ENCODE data around the gene RAB4B. TPM values are rescaled to one million over a fixed set of nuclear protein-coding genes. Genes with fewer than 3 reads are reported as not detected.

Gene RAB4B
- total RNA-seq, 1 donor from 2014 or later, result 14.5 TPM

DNA sequence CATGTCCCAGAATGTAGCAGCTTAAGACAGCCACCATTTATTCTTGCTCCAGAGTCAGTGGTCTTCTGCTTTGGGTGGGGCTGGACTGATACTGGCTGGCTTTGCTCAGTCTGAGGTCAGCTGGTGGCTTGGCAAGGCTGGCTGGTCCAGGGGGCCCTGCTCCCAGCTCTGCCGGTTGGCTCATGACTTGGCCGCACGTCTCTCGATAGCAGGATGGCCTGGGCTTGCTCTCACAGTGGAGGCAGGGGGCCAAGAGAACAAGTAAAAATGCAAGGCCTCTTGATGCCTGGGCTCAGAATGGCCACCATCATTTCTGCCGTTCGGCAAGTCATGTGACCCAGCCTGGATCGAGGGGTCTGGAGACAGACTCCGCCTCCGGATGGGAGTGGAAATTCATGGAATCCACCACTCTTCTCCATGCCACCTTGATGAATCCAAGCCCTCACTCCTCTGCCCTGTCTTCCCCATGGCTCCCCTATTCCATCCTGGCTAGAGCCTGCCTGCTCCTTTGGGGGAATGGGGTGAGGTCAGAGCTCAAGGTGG, 40.9 kb upstream of the RAB4B start:
- TF ChIP-seq, protein P1, sequence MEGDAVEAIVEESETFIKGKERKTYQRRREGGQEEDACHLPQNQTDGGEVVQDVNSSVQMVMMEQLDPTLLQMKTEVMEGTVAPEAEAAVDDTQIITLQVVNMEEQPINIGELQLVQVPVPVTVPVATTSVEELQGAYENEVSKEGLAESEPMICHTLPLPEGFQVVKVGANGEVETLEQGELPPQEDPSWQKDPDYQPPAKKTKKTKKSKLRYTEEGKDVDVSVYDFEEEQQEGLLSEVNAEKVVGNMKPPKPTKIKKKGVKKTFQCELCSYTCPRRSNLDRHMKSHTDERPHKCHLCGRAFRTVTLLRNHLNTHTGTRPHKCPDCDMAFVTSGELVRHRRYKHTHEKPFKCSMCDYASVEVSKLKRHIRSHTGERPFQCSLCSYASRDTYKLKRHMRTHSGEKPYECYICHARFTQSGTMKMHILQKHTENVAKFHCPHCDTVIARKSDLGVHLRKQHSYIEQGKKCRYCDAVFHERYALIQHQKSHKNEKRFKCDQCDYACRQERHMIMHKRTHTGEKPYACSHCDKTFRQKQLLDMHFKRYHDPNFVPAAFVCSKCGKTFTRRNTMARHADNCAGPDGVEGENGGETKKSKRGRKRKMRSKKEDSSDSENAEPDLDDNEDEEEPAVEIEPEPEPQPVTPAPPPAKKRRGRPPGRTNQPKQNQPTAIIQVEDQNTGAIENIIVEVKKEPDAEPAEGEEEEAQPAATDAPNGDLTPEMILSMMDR (IDR thresholded peaks at IDR 0.05; ENCODE audit: unreplicated experiment), result no peak
- peaks cover 32% of the 10 kb centered on the region for H3K36me3 Mint-ChIP-seq
- no peaks in the 10 kb centered on the region for H3K4me1 Mint-ChIP-seq
- no peak overlapping the region for H3K4me3 Mint-ChIP-seq
- H3K27ac Mint-ChIP-seq, result no peak overlapping the region
- no peaks in the 10 kb centered on the region for H3K27me3 Mint-ChIP-seq (ENCODE audit: low read depth)
- DNase-seq (ENCODE audit: low spot score in 2 of 2, unreplicated experiment in 2 of 2), result no peak
- no peaks in the 10 kb centered on the region for H3K9me3 Mint-ChIP-seq

DNA sequence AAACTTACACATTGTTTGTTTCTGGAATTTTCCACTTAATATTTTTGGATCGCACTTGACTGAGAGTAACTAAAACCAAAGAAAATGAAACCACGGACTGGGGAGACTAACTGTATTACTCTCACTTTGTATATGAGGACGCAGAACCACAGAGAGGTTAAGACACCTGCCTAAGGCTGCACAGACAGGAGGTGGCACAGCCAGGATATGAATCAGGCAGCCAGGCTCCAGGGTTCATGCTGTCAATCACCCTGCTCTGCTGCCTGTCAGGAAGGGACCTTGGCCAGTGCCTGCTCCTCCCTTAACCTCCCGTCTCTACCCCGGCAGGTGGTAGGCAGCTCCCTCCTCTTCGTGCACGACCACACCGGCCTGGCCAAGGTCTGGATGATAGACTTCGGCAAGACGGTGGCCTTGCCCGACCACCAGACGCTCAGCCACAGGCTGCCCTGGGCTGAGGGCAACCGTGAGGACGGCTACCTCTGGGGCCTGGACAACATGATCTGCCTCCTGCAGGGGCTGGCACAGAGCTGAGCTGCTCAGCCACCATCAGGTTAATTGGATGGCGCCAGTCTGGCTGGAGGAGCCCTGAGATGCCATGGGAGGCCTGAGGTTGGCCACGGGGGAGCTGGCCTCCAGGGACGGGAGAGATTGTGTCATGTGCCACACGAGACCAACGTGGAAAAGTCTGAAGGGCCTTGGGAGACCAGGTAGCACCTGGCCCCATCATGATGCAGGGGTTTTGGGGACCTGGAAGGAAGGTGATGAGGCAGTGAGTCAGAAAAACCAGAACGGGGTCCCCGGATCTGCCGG, 38.8 kb upstream of the RAB4B start:
- TF ChIP-seq, protein P1 (IDR thresholded peaks at IDR 0.05; ENCODE audit: unreplicated experiment), result no peak
- Mint-ChIP-seq H3K27ac (peak overlapping the region; percentile 26), H3K9me3 (no peaks in the 10 kb centered on the region), H3K4me1 (no peaks in the 10 kb centered on the region), H3K36me3 (peaks cover 22% of the 10 kb centered on the region), H3K27me3 (ENCODE audit: low read depth) (no peaks in the 10 kb centered on the region), H3K4me3 (no peak overlapping the region)
- DNase-seq (ENCODE audit: low spot score in 2 of 2, unreplicated experiment in 2 of 2), result no peak

DNA sequence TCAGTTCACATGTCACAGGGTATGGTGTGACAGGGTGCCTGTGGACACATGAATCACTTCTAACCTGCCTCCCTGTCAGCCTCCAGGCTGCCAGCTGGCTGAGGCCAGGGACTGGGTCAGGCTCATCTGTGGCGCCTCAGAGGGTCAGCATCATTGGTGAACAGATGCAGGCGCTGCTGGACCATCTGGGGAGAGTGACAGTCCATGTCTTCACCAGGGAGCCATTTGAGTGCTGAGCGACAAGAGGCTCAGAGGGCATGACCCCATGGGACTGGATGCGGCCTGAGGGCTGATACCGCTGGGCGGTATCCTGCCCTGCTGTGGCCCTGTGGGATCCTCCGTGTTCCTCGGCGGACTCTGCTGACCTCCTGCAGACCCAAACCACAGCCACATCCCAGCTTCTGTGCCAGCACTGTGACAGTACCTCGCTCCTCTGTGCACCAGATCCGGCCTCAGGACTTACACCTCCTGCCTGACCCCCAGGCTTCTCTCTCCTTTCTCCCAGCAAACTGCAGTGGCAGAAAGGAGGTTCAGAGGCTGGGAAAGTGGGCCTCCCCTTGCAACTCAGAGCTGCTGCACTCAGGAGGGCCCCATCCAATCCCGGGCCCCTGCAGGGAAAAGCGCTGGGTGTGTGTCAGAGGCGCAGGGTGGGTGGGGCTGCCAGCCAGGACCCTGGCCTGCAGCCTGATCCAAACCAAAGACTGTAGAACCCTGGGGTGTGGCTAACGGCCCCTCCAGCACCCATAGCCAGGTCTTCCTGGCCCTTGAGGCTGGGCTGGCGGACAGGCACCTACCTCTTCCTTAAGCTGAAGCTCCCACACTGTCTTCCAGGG, 38.0 kb upstream of the RAB4B start:
- H3K27ac Mint-ChIP-seq, result peak overlapping the region; percentile 64
- no peaks in the 10 kb centered on the region for H3K9me3 Mint-ChIP-seq

DNA sequence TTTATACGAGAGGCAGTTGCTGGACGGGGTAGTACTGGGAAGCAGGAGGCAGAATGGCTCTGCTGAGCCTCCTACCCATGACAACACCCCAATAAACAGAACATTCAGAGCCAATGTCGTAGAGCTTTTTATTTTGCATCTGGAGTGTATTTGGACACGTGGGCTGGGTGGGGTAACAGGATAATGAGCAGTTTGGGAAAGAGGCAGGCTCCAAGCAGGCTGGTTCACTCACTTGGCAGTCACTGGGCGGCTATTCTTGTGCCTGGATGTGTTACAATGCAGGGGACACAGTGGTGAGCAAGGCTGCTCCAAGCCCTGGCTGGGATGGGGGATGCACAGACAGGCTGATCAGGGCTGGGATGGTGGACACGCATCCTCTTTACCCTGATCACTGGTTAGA, 37.3 kb upstream of the RAB4B start:
- Mint-ChIP-seq H3K4me3 (no peak overlapping the region), H3K4me1 (peaks cover 7% of the 10 kb centered on the region), H3K27ac (peak overlapping the region; percentile 64), H3K27me3 (ENCODE audit: low read depth) (no peaks in the 10 kb centered on the region), H3K9me3 (no peaks in the 10 kb centered on the region), H3K36me3 (peaks cover 10% of the 10 kb centered on the region)
- TF ChIP-seq, protein P1 (IDR thresholded peaks at IDR 0.05; ENCODE audit: unreplicated experiment), result no peak
- DNase-seq (ENCODE audit: low spot score in 2 of 2, unreplicated experiment in 2 of 2), result no peak

More for the DNA sequence above, 38.0 kb upstream of the RAB4B start:
- no peak for DNase-seq (ENCODE audit: low spot score in 2 of 2, unreplicated experiment in 2 of 2)
- Mint-ChIP-seq H3K36me3 (peaks cover 17% of the 10 kb centered on the region), H3K27me3 (ENCODE audit: low read depth) (no peaks in the 10 kb centered on the region), H3K4me3 (no peak overlapping the region), H3K4me1 (peaks cover 3% of the 10 kb centered on the region)
- TF ChIP-seq, protein P1 (IDR thresholded peaks at IDR 0.05; ENCODE audit: unreplicated experiment), result no peak

DNA sequence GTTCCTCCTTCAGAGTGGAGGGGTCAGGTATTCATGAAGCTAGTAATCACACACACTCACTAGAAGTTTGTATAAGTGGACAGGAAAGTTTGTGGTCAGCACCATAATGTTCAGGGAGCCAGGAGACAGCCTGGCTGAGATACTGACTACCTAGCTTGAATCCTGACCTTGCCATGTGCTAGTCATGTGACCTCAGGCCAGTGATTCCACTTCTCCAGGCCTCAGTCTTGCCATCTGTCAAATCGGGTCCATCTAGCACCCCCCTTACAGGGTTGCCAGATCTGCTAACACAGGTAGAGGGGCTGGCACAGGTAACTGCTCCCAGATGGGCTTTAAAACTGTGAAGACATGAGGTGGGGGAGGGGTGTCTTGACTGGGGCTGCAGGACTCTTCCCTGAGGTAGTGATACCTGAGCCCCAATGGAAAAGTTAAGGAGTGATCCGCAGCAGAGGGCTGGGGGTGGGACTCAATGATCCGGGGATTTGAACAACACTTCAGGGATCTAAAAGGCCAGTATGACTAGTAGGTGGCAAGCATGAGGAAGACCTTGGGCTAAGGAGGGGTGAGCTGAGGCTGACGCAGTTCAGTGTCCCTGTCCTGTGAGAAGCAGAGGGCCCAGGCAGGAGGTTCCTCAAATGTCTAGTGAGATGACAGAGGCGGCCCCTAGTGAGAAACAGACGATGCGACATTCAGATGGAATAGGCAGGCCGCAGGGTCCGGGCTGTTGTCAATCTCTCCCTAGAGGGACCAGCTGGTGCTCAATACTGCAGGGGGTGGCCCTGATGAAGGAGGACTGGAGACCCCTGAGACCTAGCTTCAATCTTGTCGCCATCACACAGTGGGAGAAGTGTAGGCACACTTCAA, 36.3 kb upstream of the RAB4B start:
- DNase-seq (ENCODE audit: low spot score in 2 of 2, unreplicated experiment in 2 of 2), result no peak
- Mint-ChIP-seq H3K27me3 (ENCODE audit: low read depth) (no peaks in the 10 kb centered on the region), H3K27ac (peak overlapping the region; percentile 22), H3K9me3 (no peaks in the 10 kb centered on the region), H3K4me1 (peaks cover 7% of the 10 kb centered on the region), H3K4me3 (no peak overlapping the region), H3K36me3 (peaks cover 9% of the 10 kb centered on the region)
- TF ChIP-seq, protein P1 (IDR thresholded peaks at IDR 0.05; ENCODE audit: unreplicated experiment), result no peak
